ENCODE data around the gene PTPN13.

PTPN13 gene

GRCh38 chr4:86835677-86836076, 241.6 kb downstream of the PTPN13 start:
- Mint-ChIP-seq H3K9me3 (no peaks in the 10 kb centered on the region), H3K36me3 (ENCODE audit: insufficient read depth) (no peaks in the 10 kb centered on the region), H3K27ac (no peak overlapping the region), H3K27me3 (peaks cover 0 to 12% of the 10 kb centered on the region in 2 donors), H3K4me1 (ENCODE audit: low read depth in 2 of 2) (peaks cover 0 to 2% of the 10 kb centered on the region in 2 donors), H3K4me3 (no peak overlapping the region)
- ATAC-seq (replicated peaks) (no peak), DNase-seq (no peak)

- H3K27ac Mint-ChIP-seq = no peak overlapping the region
- no peak overlapping the region for H3K4me3 Mint-ChIP-seq
- H3K27me3 Mint-ChIP-seq = peaks cover 6 to 7% of the 10 kb centered on the region in 2 donors
- H3K9me3 Mint-ChIP-seq = no peaks in the 10 kb centered on the region
- H3K4me1 Mint-ChIP-seq (ENCODE audit: low read depth in 2 of 2) = peaks cover 0 to 2% of the 10 kb centered on the region in 2 donors
- H3K36me3 Mint-ChIP-seq (ENCODE audit: insufficient read depth) = no peaks in the 10 kb centered on the region
- ATAC-seq (replicated peaks) (no peak), DNase-seq (no peak)
These were observed 243.8 kb downstream of the PTPN13 start for GRCh38 chr4:86837691-86838503.

DNA sequence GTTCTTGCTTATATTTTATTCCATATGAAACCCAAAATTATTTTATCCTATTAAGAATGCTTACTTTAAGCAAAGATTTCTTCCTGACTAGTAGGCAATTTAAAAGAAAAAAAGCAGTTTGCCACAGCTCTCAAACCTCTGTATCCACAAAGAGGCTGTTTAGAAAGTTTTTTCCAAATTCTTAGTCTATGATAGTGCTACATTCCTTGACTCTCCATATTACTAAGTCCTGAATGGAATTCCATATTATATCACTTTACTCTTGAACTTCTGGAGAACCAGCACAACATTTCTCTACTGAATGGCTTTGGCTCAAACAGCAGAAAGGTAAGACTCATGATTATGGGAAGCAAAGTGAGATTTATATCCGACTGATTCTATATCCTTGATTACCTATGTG, 246.7 kb downstream of the PTPN13 start:
- peaks cover 15 to 16% of the 10 kb centered on the region in 2 donors for H3K27me3 Mint-ChIP-seq
- H3K4me3 Mint-ChIP-seq = no peak overlapping the region
- DNase-seq (no peak), ATAC-seq (replicated peaks) (no peak)
- H3K27ac Mint-ChIP-seq = no peak overlapping the region
- H3K36me3 Mint-ChIP-seq (ENCODE audit: insufficient read depth) = no peaks in the 10 kb centered on the region
- no peaks in the 10 kb centered on the region for H3K9me3 Mint-ChIP-seq
- no peaks in the 10 kb centered on the region for H3K4me1 Mint-ChIP-seq (ENCODE audit: low read depth in 2 of 2)

- no peak for DNase-seq
These were observed 247.2 kb downstream of the PTPN13 start for GRCh38 chr4:86841309-86841708.

GRCh38 chr4:86845593-86845992, 251.5 kb downstream of the PTPN13 start:
- Mint-ChIP-seq H3K4me1 (ENCODE audit: low read depth in 2 of 2) (no peaks in the 10 kb centered on the region), H3K27ac (no peak overlapping the region), H3K27me3 (peaks cover 27 to 36% of the 10 kb centered on the region in 2 donors), H3K36me3 (ENCODE audit: insufficient read depth) (no peaks in the 10 kb centered on the region), H3K4me3 (no peak overlapping the region), H3K9me3 (no peaks in the 10 kb centered on the region)
- no peak for ATAC-seq (replicated peaks)
- no peak for DNase-seq

More at GRCh38 chr4:86841309-86841708, 247.2 kb downstream of the PTPN13 start:
- no peaks in the 10 kb centered on the region for H3K4me1 Mint-ChIP-seq (ENCODE audit: low read depth in 2 of 2)
- H3K4me3 Mint-ChIP-seq = no peak overlapping the region
- peaks cover 15 to 16% of the 10 kb centered on the region in 2 donors for H3K27me3 Mint-ChIP-seq
- no peak overlapping the region for H3K27ac Mint-ChIP-seq
- no peak for ATAC-seq (replicated peaks)
- no peaks in the 10 kb centered on the region for H3K9me3 Mint-ChIP-seq
- no peaks in the 10 kb centered on the region for H3K36me3 Mint-ChIP-seq (ENCODE audit: insufficient read depth)

DNA sequence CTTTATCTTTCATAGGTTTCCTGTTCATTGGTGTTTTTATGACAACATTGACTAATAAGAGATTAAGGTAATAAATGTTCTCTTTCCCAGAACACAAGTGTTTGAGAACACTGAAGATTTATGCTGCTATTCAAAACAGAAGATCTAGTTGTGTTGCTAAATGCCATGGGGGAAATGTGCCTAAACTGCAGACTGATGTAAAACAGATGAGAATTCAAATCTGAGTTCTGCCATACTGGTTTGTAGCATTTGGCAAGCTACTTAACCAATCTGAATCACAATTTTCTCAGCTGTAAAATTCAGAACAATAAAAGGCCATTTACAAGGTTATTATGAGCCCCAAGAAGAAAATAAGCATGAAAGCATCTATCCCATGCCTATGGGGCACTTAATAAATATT, 252.8 kb downstream of the PTPN13 start:
- H3K27ac Mint-ChIP-seq = no peak overlapping the region
- peaks cover 21 to 37% of the 10 kb centered on the region in 2 donors for H3K27me3 Mint-ChIP-seq
- no peak for DNase-seq
- no peaks in the 10 kb centered on the region for H3K36me3 Mint-ChIP-seq (ENCODE audit: insufficient read depth)
- ATAC-seq (replicated peaks) = no peak
- no peak overlapping the region for H3K4me3 Mint-ChIP-seq
- H3K9me3 Mint-ChIP-seq = no peaks in the 10 kb centered on the region
- no peaks in the 10 kb centered on the region for H3K4me1 Mint-ChIP-seq (ENCODE audit: low read depth in 2 of 2)

GRCh38 chr4:86847571-86847970, 253.5 kb downstream of the PTPN13 start:
- Mint-ChIP-seq H3K9me3 (no peaks in the 10 kb centered on the region), H3K27ac (no peak overlapping the region), H3K4me1 (ENCODE audit: low read depth in 2 of 2) (no peaks in the 10 kb centered on the region), H3K27me3 (peaks cover 20 to 37% of the 10 kb centered on the region in 2 donors), H3K36me3 (ENCODE audit: insufficient read depth) (no peaks in the 10 kb centered on the region), H3K4me3 (no peak overlapping the region)
- ATAC-seq (replicated peaks) = no peak
- no peak for DNase-seq

GRCh38 chr4:86848136-86848535, 254.0 kb downstream of the PTPN13 start:
- ATAC-seq (replicated peaks) (no peak), DNase-seq (no peak)
- Mint-ChIP-seq H3K4me1 (ENCODE audit: low read depth in 2 of 2) (no peaks in the 10 kb centered on the region), H3K4me3 (no peak overlapping the region), H3K36me3 (ENCODE audit: insufficient read depth) (no peaks in the 10 kb centered on the region), H3K27ac (no peak overlapping the region), H3K9me3 (no peaks in the 10 kb centered on the region), H3K27me3 (peaks cover 20 to 37% of the 10 kb centered on the region in 2 donors)

DNA sequence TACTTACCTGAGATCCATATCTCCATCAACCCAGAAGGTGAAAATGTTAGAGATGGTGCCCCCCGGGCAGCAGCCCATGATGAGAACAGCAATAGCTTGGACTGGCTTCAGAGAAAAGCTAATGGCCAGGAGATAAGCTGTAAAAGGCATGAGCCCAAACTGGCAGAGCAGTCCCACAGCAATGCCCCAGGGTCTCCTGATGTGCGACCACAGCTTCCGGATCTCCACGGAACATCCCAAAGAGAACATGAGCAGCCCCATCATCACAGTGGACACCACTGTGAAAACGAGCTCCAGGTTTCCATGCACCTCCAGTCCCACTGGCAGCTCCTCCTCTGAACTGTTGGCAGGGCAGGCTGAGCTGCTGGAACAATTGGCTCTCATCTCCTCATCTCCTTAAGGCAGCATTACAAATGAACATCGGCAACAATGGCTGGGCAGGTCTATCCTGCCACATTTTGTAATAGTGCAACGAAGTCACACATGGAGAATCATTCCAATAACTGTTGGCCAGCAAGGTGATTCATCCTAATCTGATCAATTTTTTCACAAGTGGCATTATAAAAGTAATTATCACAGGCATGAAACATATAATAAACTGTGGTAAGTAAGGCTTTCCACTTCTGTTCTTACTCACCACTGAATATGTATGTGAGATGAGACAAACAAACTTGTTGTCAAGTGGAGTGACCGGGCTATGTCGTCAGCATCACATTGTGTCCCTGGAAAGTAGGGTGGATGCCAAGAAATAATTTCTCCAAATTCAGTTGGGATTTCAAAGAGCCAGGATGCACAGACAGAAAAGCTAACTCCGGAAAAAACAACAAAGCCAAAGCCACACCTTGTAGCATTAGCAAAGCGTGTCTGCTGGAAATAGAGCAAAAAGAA, 254.9 kb downstream of the PTPN13 start, which contains the start of gene SLC10A6:
TSS of gene SLC10A6 (minus strand) at position 653 of the 888 bp plus-strand sequence. CDS start at position 384, 269 bp downstream.
- no peaks in the 10 kb centered on the region for H3K9me3 Mint-ChIP-seq

DNA sequence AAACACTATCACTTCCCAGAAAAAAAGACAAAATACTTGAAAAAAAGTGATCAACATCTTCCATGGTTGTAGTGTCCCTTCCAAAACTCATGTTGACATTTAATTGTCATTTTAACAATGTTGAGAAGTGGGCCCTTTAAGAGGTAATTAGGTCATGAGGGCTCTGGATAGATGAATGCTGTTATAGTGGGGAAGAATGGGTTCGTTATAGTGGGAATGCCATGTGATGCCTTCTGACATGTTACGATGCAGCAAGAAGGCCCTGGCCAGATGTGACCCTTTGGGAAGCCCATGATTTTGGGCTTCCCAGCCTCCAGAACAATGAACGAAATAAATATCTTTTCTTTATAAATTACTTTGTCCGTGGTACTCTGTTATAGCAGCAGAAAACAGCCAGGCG, 259.1 kb downstream of the PTPN13 start:
- no peak for DNase-seq
- H3K4me3 Mint-ChIP-seq = no peak overlapping the region
- no peaks in the 10 kb centered on the region for H3K4me1 Mint-ChIP-seq (ENCODE audit: low read depth in 2 of 2)
- ATAC-seq (replicated peaks) = no peak
- H3K36me3 Mint-ChIP-seq (ENCODE audit: insufficient read depth) = no peaks in the 10 kb centered on the region
- H3K9me3 Mint-ChIP-seq = no peaks in the 10 kb centered on the region
- H3K27ac Mint-ChIP-seq = no peak overlapping the region
- H3K27me3 Mint-ChIP-seq = peaks cover 11 to 23% of the 10 kb centered on the region in 2 donors

More for the DNA sequence above, 254.9 kb downstream of the PTPN13 start, which contains the start of gene SLC10A6:
- ATAC-seq (replicated peaks) (no peak), DNase-seq (no peak)
- no peaks in the 10 kb centered on the region for H3K36me3 Mint-ChIP-seq (ENCODE audit: insufficient read depth)
- no peak within 1 kb of the TSS for H3K27ac Mint-ChIP-seq
- H3K27me3 Mint-ChIP-seq = peaks cover 20 to 37% of the 10 kb centered on the region in 2 donors
- no peaks in the 10 kb centered on the region for H3K4me1 Mint-ChIP-seq (ENCODE audit: low read depth in 2 of 2)
- H3K4me3 Mint-ChIP-seq = no peak within 1 kb of the TSS

- Mint-ChIP-seq H3K27ac (no peak overlapping the region), H3K27me3 (peaks cover 0 to 1% of the 10 kb centered on the region in 2 donors), H3K4me3 (no peak overlapping the region), H3K36me3 (ENCODE audit: insufficient read depth) (no peaks in the 10 kb centered on the region), H3K4me1 (ENCODE audit: low read depth in 2 of 2) (no peaks in the 10 kb centered on the region), H3K9me3 (no peaks in the 10 kb centered on the region)
- ATAC-seq (replicated peaks) (no peak), DNase-seq (no peak)
These were observed 261.5 kb downstream of the PTPN13 start for GRCh38 chr4:86855572-86855971.

GRCh38 chr4:86856896-86857295, 262.8 kb downstream of the PTPN13 start:
- DNase-seq = no peak
- Mint-ChIP-seq H3K36me3 (ENCODE audit: insufficient read depth) (no peaks in the 10 kb centered on the region), H3K4me1 (ENCODE audit: low read depth in 2 of 2) (no peaks in the 10 kb centered on the region), H3K9me3 (no peaks in the 10 kb centered on the region), H3K4me3 (no peak overlapping the region), H3K27me3 (no peaks in the 10 kb centered on the region), H3K27ac (no peak overlapping the region)
- no peak for ATAC-seq (replicated peaks)

DNA sequence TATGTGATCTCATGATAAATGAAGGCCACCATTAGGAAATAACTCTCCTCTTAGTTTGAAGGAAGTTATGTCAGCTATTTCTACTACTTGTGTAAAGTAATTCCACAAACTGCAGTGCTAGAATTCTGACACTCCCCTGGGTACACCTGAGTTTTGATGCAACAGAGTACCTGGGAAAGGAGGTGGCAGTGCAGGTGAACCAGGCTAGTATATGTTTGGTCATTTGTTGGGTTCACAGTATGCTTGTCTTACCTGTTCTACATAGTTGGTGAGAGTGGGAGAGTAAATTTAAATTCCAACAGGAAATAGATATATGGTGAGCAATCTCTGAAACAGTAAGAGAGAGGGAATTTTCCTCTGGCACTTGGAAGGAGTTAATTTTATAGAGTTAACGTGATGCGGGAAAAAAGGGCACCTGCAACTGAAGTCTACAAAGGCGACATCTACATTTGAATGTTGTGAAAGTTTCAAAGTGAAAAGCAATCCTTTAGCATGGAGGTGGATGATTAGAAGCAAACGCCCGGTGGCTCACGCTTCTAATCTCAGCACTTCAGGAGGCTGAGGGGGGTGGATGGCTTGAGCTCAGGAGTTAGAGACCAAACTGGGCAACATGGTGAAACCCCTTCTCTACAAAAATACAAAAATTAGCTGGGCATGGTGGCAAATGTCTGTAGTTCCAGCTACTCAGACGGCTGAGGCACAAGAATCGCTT, 263.4 kb downstream of the PTPN13 start:
- H3K4me1 Mint-ChIP-seq (ENCODE audit: low read depth in 2 of 2) = no peaks in the 10 kb centered on the region
- H3K9me3 Mint-ChIP-seq = no peaks in the 10 kb centered on the region
- ATAC-seq (replicated peaks) (no peak), DNase-seq (no peak)
- H3K27ac Mint-ChIP-seq = no peak overlapping the region
- no peaks in the 10 kb centered on the region for H3K27me3 Mint-ChIP-seq
- H3K4me3 Mint-ChIP-seq = no peak overlapping the region
- H3K36me3 Mint-ChIP-seq (ENCODE audit: insufficient read depth) = no peaks in the 10 kb centered on the region
